Hematopoietic multipotent progenitor cell treated with erythropoietin and hydrocortisone succinate and interleukin-3 and kit ligand, for 6 days (in vitro differentiated cells): ENCODE results near the gene INTS3.
"Not testable (repeated sequence)": the region's sequence is repeated elsewhere in the genome, so short reads cannot be mapped to it uniquely, and the experiment has no call there.

Experiments
- DNase-seq: peaks from one replicate; pipeline ENCODE4 v3.0.0-alpha.2; 2015

The INTS3 gene

DNA sequence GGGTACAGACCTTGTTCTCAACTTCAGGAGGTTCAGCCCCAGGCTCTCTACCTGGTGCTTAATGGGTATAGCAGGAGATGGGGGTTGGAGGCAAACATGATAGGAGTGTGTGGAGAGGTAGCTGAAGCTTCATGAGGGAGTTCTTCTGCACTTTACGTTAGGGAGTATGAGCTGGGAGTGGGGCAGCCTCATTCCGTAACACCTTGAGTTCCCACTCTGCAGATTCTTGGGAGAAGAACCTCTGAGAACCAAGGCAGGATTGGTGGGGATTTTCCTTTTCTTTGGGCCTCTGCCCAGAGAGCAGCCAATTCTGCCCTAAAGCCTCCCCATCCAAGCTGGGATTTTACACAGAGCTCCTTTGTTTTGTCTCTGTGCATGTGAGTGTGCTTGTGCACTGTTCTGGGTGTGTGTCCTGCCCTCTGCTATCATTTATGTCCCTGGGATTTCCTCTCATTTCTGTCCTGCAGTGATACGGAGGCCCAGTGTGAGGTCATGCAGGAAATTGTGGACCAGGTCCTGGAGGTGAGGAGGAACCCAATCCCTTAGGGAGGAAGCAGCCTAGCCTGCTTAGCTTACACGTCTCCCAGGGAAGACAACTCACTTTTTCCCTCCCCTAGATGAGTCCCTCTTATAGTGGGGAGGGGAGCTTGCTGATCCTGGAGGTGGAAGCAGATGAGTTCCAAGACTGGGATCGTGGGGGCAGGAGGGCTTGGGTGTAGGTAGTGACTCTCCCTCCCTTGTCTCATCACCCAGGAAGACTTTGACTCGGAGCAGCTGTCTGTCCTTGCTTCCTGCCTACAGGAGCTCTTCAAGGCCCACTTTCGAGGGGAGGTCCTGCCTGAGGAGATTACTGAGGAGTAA, 35.7 kb downstream of the INTS3 start:
- no peak for DNase-seq

DNA sequence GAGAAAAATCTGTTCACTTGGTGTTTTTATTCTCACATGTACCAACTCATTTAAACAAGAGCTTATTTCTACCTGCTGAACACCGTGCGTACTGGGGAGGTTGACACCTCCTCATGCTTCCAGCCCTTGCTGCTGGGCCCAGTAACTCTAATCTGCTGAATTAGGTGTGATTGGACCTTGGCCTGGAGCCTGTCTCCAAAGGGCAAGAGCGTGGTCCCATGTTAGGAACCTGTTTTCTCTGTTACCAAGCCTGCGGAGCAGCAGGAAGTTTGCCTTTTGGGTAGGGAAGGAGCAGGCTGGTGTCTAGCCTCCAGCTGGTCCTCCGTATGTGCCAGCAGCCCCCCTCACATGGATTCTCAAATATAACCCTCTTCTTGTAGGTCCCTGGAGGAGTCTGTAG, 36.5 kb downstream of the INTS3 start:
- DNase-seq = no peak

- DNase-seq = not testable (repeated sequence)
Observed at GRCh38 chr1:153766663-153767062, 38.8 kb downstream of the INTS3 start.

DNA sequence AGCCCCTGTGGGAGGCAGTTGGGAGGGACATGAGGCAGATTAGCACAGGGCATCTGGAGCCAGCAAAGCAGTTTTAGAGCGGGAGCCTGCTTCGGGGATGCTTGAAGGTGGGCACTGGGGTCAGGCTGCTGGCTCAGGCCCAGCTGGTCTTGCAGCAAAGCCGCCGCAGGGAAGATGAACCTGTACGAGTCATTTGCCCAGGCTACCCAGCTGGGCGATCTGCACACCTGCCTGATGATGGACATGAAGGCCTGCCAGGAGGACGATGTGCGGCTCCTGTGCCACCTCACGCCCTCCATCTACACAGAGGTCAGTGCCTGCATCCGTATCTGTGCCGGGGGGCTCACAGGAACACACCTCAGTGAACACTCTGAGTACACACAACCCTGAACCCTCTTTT, 39.7 kb downstream of the INTS3 start:
- DNase-seq = no peak

DNA sequence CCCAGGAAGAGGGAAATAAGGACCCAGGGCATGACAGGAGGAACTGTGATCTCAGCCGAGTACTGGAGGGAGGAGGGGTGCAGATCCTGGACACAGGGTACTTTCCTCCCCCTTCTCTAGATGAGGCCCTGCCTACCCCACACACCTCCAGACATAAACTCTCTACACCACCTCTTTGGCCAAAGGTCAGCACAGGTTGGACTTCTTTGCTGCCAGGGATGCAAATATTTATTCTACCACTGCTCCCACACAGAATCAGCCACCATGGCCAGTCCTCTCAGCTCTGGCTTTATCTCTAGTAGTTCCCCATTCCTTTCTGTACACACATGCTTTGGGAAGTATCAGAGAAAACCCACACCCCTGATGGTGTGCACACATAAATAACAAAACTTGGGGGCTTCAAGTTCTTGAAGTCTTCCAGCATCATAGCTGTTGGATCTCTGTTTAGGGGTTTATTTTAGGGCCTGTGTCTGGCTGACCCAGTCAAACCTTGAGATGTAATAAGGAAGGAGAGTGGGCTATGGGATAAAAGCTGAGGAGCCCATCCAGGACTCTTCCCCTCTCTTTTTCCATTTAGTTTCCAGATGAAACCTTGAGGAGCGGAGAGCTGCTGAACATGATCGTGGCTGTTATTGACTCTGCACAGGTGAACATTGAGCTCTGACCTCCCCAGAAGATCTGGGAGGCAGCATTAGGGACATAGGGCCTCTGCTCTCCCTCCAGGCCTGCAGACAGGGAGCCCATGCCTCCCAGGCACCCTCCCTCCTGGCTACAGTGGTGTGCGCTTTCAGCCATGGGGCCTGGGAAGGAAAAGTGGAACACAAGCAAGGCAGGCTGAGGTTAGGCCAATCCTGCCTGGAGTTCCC, 40.7 kb downstream of the INTS3 start:
- DNase-seq = no peak

- DNase-seq = no peak
Observed at GRCh38 chr1:153769221-153769620, 41.4 kb downstream of the INTS3 start.

- no peak for DNase-seq
Observed at GRCh38 chr1:153770797-153771196, 42.9 kb downstream of the INTS3 start.

DNA sequence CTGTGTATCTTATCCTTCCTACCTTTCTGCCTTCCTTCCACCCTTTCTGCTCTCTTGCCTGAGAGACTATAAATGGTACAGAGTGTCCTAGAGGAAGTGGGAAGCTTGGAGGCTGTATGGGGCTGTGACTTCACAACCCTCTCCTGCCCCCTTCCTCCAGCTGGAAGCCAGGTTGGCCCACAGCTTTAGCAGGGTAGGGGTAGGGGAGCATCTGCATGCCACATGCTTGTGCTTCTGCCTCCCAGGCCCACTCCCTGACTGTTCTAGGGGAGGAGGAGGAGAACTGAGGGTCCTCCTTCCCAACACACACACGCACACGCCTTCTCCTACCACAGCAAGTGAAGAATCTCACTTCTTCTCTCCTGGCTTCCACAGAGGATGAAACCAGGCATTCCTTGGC, 43.4 kb downstream of the INTS3 start:
- no peak for DNase-seq

DNA sequence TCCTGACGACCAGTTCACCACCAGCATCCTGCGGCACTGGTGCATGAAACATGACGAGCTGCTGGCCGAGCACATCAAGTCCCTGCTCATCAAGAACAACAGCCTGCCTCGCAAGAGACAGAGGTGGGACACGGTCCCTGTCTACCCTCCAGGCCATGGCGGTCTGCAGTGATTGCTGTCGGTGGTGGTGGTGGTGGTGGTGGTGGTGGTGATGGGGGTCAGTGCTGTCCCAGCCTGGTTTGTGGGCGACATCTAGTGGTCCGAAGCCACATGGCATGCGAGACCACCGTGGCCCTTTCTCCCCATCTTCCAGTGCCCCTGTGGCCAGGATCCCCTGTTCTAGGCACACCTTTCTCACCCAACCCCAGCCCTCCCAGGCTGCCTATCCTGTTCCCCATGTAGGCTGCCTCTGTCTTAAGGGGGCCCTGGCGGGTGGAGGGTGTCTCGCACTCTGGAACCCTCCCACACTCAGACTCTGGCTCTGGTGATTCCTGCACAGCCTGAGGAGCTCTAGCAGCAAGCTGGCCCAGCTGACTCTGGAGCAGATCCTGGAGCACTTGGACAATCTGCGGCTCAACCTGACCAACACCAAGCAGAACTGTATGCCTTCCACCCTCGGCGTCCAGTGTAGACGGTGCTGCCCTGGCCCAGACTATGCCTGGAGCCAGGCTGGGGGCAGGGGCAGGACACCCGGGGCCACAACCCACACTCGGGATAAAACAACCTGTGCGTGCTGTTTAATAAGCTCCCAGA, 44.2 kb downstream of the INTS3 start:
- DNase-seq = peak; percentile 30

DNA sequence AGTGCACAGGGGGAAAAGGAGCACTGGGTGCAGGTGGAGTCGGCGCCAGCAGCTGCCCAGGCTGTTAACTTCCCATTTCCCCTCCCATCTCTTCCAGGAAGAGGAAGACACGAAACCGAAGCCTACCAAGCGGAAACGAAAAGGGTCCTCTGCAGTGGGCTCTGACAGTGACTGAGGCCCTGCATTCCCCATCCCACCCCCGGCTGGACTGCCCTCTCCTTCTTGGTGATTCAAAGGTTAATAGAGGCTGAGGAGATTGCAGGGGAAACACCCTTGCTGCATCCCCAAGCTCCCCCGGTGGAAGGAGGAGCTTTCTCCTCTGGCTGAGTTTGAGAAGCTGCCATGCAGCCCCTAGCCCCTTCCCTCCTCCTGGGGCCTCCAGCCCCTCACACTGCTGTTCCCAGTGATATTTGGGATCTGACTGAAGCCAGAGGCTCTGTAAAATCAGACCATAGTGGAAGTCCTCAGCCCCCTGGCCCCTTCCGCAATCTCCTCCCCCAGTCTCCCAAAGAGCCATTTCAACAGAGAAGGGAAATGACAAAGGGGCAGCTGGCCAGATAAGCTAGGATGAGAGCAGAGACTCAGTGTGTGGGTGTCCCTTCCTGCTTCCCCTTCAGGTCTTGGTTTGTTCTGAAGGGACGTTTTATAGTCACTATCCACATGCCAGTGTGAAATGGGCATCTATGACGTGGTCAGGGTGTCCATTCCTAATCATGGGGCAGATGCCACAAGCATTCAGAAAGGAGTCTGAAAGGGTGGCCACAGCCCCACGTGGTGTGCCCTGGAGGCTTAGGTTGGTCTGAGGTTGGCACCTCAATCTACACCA, 45.5 kb downstream of the INTS3 start:
- DNase-seq = peak; percentile 39

GRCh38 chr1:153774026-153774595, 46.3 kb downstream of the INTS3 start:
- peak; percentile 25 for DNase-seq

DNA sequence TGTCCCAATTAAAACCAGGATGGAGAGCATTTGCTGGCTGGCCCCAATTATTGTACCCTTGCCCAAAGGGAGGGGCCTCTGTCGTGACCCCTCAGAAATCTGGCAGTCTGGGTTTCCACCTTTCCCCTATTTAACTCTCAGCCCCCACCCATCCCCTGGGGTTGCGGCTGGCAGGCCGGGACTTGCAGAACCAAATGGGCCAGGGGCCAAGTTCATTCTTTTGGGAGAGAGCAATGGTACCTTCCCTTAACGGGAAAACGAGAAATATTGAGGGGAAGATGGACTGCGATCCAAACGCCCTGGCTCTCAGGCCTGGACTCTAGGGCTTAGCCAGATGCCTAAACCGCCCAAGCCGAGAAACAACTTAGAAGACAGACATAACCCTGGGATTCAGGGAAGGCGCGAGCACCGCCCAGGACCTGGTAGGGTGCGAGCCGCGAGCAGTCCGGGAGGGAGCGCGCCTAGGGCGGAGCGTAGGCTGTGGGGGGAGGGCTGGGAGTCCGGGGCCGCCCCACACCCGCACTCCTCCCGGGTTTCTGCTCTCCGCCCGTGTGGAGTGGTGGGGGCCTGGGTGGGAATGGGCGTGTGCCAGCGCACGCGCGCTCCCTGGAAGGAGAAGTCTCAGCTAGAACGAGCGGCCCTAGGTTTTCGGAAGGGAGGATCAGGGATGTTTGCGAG, 47.1 kb downstream of the INTS3 start, which contains the start of gene SLC27A3:
TSS of gene SLC27A3 (plus strand) at position 628 of the 678 bp plus-strand sequence. CDS start 91 bp downstream, outside the sequence.
- DNase-seq = peak; percentile 68

DNA sequence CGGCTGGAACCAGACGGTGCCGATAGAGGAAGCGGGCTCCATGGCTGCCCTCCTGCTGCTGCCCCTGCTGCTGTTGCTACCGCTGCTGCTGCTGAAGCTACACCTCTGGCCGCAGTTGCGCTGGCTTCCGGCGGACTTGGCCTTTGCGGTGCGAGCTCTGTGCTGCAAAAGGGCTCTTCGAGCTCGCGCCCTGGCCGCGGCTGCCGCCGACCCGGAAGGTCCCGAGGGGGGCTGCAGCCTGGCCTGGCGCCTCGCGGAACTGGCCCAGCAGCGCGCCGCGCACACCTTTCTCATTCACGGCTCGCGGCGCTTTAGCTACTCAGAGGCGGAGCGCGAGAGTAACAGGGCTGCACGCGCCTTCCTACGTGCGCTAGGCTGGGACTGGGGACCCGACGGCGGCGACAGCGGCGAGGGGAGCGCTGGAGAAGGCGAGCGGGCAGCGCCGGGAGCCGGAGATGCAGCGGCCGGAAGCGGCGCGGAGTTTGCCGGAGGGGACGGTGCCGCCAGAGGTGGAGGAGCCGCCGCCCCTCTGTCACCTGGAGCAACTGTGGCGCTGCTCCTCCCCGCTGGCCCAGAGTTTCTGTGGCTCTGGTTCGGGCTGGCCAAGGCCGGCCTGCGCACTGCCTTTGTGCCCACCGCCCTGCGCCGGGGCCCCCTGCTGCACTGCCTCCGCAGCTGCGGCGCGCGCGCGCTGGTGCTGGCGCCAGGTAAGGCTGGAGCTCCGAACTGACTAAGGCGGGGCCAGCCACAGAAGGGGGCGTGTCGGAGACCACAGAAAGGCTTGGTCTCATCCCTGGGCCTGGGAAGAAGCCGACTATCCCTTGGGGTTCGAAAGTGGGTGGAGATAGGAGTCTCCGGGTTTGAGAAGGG, 47.8 kb downstream of the INTS3 start:
- DNase-seq = peak; percentile 68

GRCh38 chr1:153776352-153776751, 48.5 kb downstream of the INTS3 start:
- no peak for DNase-seq

GRCh38 chr1:153776845-153777370, 49.1 kb downstream of the INTS3 start:
- DNase-seq = no peak

DNA sequence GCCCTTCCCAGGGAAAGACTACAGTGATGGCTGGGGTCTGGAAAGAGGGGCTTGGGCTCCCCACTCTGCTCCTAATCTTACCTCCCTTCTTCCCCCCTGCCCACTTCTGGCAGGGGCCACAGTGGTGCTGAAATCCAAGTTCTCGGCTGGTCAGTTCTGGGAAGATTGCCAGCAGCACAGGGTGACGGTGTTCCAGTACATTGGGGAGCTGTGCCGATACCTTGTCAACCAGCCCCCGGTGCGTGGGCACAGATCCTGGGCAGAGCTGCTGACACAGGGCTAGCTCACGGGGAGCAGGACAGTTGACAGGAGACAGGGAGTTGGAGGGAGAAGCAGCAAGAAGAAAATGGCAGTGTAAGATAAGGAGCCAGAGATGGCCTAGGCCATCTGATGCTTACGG, 49.8 kb downstream of the INTS3 start:
- no peak for DNase-seq

DNA sequence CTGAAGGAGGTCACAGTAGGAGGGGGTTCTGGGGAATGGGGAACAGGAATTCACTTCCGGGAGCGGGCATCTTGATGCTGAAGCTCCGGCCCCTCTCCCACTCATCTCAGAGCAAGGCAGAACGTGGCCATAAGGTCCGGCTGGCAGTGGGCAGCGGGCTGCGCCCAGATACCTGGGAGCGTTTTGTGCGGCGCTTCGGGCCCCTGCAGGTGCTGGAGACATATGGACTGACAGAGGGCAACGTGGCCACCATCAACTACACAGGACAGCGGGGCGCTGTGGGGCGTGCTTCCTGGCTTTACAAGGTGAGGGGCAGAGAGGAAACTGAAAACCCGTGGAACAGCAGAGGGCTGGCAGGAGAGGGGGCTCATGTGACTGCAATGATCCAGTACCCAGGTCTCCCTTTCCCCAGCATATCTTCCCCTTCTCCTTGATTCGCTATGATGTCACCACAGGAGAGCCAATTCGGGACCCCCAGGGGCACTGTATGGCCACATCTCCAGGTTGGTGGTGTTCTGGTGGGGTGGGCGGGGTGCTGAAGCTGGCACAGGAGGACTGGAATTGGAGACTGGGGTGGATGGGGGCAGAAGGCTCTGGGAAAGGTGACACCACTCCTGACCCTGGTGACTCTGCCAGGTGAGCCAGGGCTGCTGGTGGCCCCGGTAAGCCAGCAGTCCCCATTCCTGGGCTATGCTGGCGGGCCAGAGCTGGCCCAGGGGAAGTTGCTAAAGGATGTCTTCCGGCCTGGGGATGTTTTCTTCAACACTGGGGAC, 50.4 kb downstream of the INTS3 start:
- DNase-seq = no peak

DNA sequence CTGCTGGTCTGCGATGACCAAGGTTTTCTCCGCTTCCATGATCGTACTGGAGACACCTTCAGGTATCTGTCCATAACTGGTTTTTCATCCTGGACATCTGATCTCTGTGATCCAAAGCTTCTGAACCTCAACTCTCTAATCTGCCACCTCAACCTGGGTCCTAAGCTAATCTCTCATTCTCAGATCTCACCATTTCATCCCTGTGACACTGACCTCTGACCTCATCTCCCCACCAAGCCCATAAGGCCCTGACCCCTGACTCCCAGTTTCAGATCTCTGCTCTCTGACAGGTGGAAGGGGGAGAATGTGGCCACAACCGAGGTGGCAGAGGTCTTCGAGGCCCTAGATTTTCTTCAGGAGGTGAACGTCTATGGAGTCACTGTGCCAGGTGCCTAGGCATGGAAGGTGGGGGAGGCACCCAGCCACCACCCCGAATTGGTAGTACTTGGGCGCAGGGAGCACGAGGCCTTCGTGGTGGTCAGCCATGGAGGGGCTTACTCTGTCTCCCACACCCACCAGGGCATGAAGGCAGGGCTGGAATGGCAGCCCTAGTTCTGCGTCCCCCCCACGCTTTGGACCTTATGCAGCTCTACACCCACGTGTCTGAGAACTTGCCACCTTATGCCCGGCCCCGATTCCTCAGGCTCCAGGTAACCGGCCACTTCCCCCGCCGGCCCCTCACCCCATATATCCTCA, 51.1 kb downstream of the INTS3 start:
- DNase-seq = no peak
